Urinary bladder (tissue), 4 donors: ENCODE results near the gene TRPM2. TPM values are rescaled to one million over a fixed set of nuclear protein-coding genes. Genes with fewer than 3 reads are reported as not detected.

ENCODE experiments used
- DNase-seq: peaks from one replicate; pipeline ENCODE4 v3.0.0-alpha.2; 2015; ENCODE audit errors: extremely low spot score
- H3K27ac ChIP-seq: one replicate; pipeline ENCODE4 v1.5.1; 2013; ENCODE audit warnings: low read depth, mild to moderate bottlenecking, moderate library complexity
- H3K36me3 ChIP-seq: one replicate; pipeline ENCODE4 v1.6.1; 2013; ENCODE audit warnings: mild to moderate bottlenecking, moderate library complexity; ENCODE audit not compliant: insufficient read depth
- H3K4me1 ChIP-seq: one replicate; pipeline ENCODE4 v1.6.1; 2013; ENCODE audit warnings: mild to moderate bottlenecking, moderate library complexity; ENCODE audit not compliant: insufficient read depth
- H3K4me3 ChIP-seq: one replicate; pipeline ENCODE4 v1.5.1; 2013; ENCODE audit warnings: low read depth, low read length
- WGBS: extraction: QIAGEN DNeasy Blood & Tissue Kit; methylation state at CpG from one replicate; pipeline ENCODE4 v1.1.7; 2013; 5-methylcytosine and 5-hydroxymethylcytosine counted together
- polyA plus RNA-seq: library from polyadenylated mRNA; stranded (reverse); fragments of 200-250 nt; gene quantifications from one replicate; pipeline ENCODE4 v1.2.3, GENCODE V29; 2013
- total RNA-seq: library from RNA; depleted of rRNA; stranded (reverse); fragments of >200 nt; gene quantifications from one replicate; pipeline ENCODE4 v1.2.3, GENCODE V29; 2014
- donor health status: healthy with polysubstance abuse.
- donor health status: healthy.

Gene TRPM2
- total and polyA plus RNA-seq, 2 donors = 1.2 to 3.3 TPM

DNA sequence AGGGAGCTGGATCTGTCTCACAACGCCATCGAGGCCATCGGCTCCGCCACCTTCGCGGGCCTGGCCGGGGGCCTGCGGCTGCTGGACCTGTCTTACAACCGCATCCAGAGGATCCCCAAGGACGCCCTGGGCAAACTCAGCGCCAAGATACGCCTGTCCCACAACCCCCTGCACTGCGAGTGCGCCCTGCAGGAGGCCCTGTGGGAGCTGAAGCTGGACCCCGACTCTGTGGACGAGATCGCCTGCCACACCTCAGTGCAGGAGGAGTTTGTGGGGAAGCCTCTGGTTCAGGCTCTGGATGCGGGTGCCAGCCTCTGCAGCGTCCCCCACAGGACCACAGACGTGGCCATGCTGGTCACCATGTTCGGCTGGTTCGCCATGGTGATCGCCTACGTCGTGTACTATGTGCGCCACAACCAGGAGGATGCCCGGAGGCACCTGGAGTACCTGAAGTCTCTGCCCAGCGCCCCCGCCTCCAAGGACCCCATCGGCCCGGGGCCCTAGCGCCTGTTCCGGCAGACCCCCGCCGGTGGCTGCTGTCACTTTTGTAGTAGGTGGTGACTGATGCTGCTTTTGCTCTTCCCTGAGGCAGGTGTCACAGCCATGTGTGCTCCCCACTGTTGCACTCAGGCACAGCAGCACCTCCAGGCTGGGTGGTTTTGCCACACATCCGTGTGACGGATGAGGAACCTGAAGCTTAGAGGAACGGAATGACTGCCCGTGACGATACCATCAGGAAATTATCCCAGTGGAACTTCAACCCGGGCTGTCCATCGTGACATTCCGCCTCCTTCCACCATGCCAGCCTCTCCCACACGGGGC, 103.7 kb downstream of the TRPM2 start:
- H3K27ac ChIP-seq = no peak overlapping the region
- peaks cover 1% of the 10 kb centered on the region for H3K4me1 ChIP-seq
- 97% methylated on average over 44 of the region's 44 CpGs for WGBS
- no peaks in the 10 kb centered on the region for H3K36me3 ChIP-seq
- DNase-seq = no peak
- H3K4me3 ChIP-seq = no peak overlapping the region

DNA sequence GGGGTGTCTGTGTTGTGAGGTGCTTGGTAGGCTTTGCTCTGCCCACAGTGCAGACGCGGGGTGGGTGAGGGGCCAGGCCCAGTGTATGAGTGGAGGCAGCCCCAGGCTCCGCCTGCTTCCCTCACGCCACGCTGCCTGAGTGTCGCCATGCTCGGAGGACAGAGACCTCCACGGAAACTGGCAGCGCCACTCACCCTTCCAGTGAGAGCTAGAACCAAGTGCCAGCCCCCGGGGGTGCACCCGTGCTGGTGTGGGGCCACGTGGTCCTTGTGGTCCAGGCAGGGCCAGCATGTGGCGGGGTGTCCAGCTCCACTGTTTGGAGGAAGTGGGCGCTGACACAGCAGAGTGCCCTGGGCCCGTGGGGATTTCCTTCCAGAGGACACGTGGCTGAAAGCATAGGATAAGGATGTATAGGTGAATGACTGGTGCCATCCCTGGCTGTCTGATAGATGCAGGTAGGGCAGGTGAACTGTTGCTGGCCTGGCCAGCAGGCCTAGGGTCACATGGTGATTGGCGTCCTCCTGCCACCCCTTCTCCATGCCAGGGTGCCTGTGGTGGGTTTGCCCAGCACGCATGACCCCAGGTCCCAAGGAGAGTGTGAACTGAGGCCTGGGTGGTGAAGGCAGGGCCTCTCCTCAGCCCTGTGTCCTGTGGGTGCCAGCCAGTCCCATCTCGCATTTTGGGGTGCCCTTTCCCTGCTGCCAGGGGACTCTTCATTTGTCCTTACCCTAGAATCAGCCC, 105.7 kb downstream of the TRPM2 start:
- Histone ChIP-seq H3K4me3 (no peak overlapping the region), H3K36me3 (no peaks in the 10 kb centered on the region), H3K27ac (no peak overlapping the region), H3K4me1 (peaks cover 1% of the 10 kb centered on the region)
- 92% methylated on average over 19 of the region's 19 CpGs for WGBS
- no peak for DNase-seq

DNA sequence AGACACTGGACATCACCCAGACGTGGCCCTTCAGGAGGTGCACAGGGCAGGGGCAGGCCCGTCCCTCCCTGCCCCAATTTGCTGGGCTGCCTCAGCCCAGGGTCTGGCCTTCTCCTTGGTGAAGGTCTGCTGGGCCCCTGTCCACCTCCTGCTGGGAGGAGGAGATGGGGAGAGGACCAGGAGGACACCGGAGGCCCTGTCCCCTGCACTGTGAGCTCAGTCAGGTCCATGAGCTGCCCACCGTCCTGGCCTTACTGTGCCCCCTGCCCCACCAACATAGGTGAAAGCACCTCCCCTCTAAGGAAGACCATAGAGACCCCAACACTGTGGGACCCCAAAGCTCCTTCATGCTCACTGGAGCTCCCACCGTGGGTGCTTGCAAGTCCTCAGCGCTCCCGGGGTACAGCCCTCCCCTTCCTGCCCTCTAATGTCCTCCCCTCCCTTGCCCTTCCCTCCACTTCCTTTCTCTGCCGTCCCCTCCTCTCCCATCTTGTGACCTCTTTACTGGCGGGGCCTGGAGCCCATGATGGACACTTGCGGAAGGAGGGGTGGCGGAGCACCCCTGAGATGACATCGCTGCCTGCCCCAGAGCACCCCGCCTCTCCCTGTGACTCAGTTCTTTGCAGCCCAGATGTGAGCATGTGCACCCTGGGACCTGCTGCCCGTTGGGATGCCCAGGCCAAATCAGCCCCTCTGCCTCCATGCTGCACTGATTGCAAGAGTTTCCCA, 106.5 kb downstream of the TRPM2 start:
- no peak for DNase-seq
- WGBS = 84% methylated on average over 14 of the region's 14 CpGs
- H3K36me3 ChIP-seq = no peaks in the 10 kb centered on the region
- no peak overlapping the region for H3K27ac ChIP-seq
- H3K4me1 ChIP-seq = peaks cover 1% of the 10 kb centered on the region
- no peak overlapping the region for H3K4me3 ChIP-seq

DNA sequence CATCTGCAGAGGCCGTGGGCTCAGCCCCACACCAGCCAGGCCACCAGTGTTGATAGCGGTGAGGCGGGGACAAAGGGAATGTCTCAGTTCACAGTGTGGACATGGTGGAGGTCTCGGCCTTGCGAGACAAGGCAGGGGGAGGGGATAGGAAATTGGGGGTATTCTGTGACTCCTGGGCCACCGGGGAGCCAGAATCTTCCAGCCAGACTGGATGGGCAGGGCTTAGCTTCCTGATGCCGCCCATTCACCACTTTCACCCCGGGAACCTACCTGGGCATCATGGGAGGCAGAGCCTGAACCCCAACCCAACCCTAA, 107.0 kb downstream of the TRPM2 start:
- H3K4me1 ChIP-seq = peaks cover under 1% of the 10 kb centered on the region
- WGBS = 92% methylated on average over 8 of the region's 8 CpGs
- no peak overlapping the region for H3K4me3 ChIP-seq
- no peak for DNase-seq
- H3K27ac ChIP-seq = no peak overlapping the region
- H3K36me3 ChIP-seq = no peaks in the 10 kb centered on the region

DNA sequence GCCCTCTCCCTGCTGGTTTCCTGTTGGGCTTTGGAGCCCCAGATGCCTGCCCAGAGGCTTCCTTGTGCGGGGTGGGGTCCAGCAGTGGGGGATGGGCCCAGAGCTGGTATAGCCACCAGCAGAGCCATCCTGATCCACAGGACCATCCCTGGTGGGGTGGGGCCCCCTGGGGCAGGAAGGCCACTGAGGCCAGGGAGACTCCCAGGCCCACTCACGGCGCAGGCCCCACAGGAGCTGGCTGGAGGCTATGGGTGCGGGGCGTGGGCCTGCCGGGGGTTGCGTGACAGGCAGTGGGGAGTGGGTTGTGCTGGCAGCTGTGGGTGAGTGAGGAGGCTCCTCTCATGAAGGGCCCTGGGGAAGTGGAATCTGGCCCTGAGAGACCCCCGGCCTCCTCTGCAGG, 107.6 kb downstream of the TRPM2 start:
- no peaks in the 10 kb centered on the region for H3K36me3 ChIP-seq
- no peaks in the 10 kb centered on the region for H3K4me1 ChIP-seq
- WGBS = 98% methylated on average over 8 of the region's 8 CpGs
- no peak overlapping the region for H3K27ac ChIP-seq
- DNase-seq = no peak
- H3K4me3 ChIP-seq = no peak overlapping the region

DNA sequence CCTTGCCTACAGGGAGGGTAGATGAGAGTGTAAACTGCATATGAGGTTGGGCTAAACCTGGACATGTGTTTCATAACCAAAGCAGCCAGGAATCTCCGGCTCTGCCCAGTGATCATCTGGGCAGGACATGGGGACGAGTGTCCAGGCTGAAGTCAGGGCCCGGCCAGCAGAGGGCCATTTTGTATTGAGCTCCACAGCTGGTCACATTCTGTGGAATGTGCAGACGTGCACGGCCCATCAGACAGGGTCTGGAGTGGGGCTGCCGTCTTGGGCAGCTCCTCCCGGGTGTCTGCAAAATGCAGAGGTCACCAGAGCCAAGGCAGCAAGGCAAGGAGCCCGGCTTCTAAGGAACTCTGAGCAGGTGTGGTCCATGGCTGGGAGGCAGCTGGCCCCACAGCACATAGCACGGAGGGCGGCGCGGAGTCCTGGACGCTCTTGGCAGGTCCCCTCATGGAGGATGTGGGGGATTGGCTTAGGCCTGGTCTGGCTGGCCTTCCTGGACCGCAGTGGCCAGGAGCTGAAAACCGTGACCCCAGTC, 108.1 kb downstream of the TRPM2 start:
- Histone ChIP-seq H3K4me1 (no peaks in the 10 kb centered on the region), H3K36me3 (no peaks in the 10 kb centered on the region), H3K4me3 (no peak overlapping the region), H3K27ac (no peak overlapping the region)
- WGBS = 60% methylated on average over 15 of the region's 15 CpGs
- no peak for DNase-seq

DNA sequence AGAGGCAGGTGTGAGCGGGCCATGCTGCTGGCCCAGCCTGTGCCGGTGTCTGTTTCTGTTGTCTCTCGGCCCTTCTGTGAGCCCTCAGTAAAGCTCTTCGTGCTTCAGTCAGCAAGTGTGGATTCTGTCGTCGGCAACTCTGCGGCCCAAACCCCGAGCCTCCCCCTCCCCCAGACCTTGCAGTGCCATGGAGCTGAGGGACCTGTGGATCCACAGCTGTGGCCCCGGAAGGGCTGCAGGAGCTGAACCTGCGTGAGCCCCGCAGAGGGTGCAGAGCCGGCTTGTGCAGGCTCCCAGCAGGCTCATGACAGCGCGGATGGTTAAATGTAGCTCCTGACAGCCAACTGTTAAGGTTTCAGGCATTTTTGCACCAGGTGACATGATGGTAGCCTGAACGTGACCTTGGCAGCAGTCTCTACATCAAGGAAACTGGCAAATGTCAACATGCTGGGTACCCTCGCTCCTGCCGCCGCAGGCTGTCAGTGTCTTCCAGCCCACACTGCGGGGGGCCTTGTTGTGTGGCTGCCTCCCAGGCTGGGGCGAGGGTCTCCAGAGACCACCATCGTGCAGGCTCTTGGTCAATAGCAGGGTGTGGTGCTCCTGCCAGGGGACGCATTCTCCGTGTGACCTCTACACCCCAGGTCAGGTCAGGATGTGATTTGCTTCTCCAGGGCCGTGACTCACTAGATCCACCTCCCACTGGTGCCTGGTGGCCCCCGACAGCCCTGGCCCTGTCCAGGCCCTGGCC, 108.8 kb downstream of the TRPM2 start:
- H3K4me3 ChIP-seq = no peak overlapping the region
- no peak overlapping the region for H3K27ac ChIP-seq
- no peaks in the 10 kb centered on the region for H3K4me1 ChIP-seq
- 90% methylated on average over 25 of the region's 25 CpGs for WGBS
- DNase-seq = no peak
- H3K36me3 ChIP-seq = no peaks in the 10 kb centered on the region

DNA sequence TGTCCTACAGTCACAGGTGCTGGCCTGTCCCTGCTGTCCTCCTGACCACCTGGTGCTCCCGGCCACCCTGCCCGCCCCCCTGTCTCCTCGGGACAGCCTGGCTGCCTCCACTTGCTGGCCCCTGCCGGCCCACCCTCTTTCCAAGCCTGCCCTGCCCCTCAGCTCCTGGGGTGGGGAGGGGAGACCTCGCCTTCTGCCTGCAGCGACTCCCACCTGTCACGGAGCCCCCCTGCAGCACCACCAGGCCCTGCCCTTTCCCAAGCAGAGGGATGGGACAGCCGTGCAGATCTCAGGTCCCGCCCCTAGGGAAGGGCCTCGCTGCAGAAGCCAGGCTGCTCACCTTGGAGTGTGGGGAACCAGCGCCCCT, 109.4 kb downstream of the TRPM2 start:
- Histone ChIP-seq H3K36me3 (no peaks in the 10 kb centered on the region), H3K27ac (no peak overlapping the region), H3K4me3 (no peak overlapping the region), H3K4me1 (no peaks in the 10 kb centered on the region)
- WGBS = 84% methylated on average over 11 of the region's 11 CpGs
- no peak for DNase-seq

DNA sequence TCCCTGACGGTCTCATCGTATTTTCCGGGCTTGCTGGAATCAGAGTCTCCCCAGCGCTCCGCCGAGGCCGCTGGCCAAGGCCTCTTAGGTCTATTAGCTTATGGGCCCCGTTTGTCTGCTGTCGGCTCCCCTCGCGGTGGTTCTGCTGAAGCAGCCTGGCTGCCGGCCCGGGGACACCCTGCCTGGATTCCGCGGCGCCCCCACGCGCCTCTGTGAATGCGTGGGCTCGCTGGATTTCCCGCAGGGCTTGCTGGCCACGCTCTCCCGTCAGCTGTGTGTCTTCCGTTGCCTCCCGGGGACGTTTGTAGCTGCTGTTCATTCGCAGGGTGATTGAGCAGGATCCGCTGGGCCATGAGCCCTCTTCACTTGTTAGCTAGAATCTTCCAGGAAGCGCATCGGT, 110.3 kb downstream of the TRPM2 start:
- WGBS = 59% methylated on average over 30 of the region's 30 CpGs
- no peak for DNase-seq

DNA sequence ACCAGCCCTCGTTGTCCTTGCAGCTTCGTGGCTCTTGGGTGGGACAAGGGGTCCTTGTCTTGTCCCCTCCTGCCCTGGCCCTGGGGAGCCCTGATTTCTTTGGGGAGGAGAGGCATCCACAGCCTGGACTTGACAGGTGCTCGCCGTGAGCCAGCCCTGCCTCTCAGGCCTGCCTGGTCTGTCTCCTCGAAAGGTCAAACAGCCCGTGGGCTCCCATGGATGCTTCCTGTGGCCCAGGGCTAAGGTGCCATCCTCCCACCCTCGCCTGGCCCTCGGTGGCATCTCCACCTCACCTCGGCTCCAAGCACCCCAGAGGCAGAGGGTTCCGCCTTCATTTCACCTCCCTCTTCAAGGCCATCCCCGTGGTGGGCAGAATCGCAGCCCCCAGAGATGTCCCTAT, 110.9 kb downstream of the TRPM2 start:
- DNase-seq = no peak
- H3K36me3 ChIP-seq = no peaks in the 10 kb centered on the region
- H3K4me3 ChIP-seq = no peak overlapping the region
- WGBS = 89% methylated on average over 12 of the region's 12 CpGs
- no peaks in the 10 kb centered on the region for H3K4me1 ChIP-seq
- H3K27ac ChIP-seq = no peak overlapping the region

More for the DNA sequence above, 110.3 kb downstream of the TRPM2 start:
- Histone ChIP-seq H3K4me3 (no peak overlapping the region), H3K27ac (no peak overlapping the region), H3K36me3 (no peaks in the 10 kb centered on the region), H3K4me1 (no peaks in the 10 kb centered on the region)

DNA sequence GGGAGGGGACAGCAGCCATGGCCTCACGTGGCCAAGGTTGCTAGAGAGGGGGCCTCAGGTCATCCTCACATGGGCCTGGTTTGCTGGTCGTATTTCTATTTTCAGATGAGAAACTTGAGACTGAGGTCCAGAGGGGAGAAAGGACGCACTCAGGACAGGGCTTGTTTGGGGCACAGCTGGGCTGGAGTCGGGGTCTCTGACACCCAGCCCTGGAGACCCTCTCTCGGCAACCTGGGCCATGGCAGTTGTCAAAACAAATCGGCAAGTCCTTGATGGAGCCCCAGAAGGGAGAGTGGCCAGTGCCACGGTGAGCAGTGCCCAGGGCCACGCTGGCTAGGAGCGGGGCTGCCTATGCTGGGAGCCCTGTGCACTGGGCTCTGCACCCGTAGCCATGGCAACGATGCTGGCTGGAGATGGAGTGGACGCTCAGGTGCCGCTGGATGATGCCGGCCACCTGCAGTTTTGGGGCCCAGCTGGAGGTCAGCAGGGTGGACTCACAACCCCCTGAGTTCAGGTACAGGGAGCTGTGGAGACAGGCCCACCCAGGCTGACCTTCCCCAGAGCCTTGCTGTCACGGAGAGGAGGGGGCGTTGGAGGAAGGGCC, 113.0 kb downstream of the TRPM2 start:
- Histone ChIP-seq H3K27ac (no peak overlapping the region), H3K4me1 (no peaks in the 10 kb centered on the region), H3K36me3 (no peaks in the 10 kb centered on the region), H3K4me3 (no peak overlapping the region)
- WGBS = 91% methylated on average over 16 of the region's 16 CpGs
- no peak for DNase-seq

DNA sequence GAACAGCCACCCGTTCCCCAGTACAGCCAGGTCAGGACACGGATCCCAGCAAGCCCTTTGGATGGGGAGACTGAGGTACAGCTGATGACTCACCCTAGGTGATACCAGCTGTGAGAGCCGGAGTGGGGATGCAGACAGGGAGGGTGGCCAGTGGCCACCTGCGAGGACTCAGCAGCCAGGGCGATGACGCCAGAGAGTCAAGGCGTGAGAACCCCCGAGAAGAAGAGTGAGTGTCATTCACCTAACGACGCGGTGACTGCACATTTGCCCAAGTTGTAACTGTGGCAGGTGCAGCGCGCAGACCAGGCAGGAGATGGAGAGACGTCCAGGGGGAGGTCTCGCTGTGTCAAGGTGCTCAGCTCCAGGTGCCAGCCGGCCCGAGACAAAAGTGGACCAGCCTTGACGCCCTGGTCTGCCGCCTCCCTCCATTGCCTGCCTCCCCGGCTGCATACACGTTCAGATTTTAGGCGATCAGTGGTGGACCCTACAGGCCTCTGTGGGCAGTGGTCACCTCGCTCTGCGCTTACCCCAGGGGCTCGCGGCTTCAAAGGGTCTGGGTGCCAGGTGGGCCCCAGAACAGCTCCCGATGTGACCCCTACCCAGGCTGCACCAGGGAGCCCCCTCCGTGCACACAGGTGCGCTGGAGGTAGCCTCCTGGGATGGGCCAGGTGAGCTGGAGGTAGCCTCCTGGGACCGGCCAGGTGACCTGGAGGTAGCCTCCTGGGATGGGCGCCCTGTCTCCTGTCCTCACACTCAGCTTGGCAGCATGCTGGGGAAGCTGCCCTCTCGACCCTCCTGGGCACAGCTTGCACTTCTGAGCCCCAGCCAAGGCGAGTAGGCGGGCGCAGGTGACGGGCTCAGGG, 113.8 kb downstream of the TRPM2 start:
- WGBS = 94% methylated on average over 36 of the region's 36 CpGs
- H3K27ac ChIP-seq = no peak overlapping the region
- H3K4me3 ChIP-seq = no peak overlapping the region
- DNase-seq = no peak
- H3K36me3 ChIP-seq = no peaks in the 10 kb centered on the region
- H3K4me1 ChIP-seq = no peaks in the 10 kb centered on the region
